ENCODE results near the gene CHL1. TPM values are rescaled to one million over a fixed set of nuclear protein-coding genes. Genes with fewer than 3 reads are reported as not detected.

CHL1 gene
- total and polyA plus RNA-seq, 2 experiments from 2014 or later, result not detected

DNA sequence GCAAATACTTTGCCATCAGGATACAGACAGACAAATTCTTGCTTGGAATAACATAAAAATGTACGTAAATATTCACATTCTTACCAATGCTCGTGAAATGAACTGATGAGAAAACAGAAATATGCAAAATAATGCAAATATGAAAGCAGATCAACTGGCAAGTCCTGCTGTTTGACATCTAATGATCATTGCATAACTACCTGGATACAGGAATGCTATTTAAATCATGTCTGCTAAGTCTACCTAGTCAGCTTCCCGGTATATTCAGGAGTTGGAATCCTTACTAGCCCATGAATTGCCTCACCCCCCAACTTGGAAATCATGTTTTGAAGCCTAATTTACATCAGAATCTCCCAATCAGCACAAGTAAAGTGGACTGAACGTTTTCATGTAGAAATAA lies 230.6 kb downstream of the CHL1 start:
- H4K20me1 ChIP-seq (ENCODE audit: insufficient read depth), result no peaks in the 10 kb centered on the region
- no peaks in the 10 kb centered on the region for H3K9me2 ChIP-seq (ENCODE audit: insufficient read depth)
- in situ Hi-C loops (cut with MboI), result no loop called here
- H2AFZ ChIP-seq, result no peak overlapping the region
- H3K27me3 ChIP-seq (replicated peaks; ENCODE audit: insufficient read depth), result no peaks in the 10 kb centered on the region
- 17 to 18% methylated on average over 4 of the region's 4 CpGs for WGBS, 2 experiments (ENCODE audit: low coverage in 1 of 2, low lambda C conversion rate in 2 of 2, missing lambda C conversion rate in 2 of 2)
- no peak overlapping the region for H3K9ac ChIP-seq
- no peaks in the 10 kb centered on the region for H3K36me3 ChIP-seq (ENCODE audit: low read depth)
- no peaks in the 10 kb centered on the region for H3K4me1 ChIP-seq (ENCODE audit: insufficient read depth)
- no peak for TF ChIP-seq EZH2phosphoT487 (IDR thresholded peaks at IDR 0.05; ENCODE audit: insufficient read depth, low read depth)
- TF ChIP-seq EZH2 (IDR thresholded peaks at IDR 0.05; ENCODE audit: insufficient read depth, poor library complexity, severe bottlenecking), result no peak
- H3F3A ChIP-seq (ENCODE audit: insufficient read depth), result no peaks in the 10 kb centered on the region
- no peak overlapping the region for H3K4me3 ChIP-seq
- no peaks in the 10 kb centered on the region for H3K79me2 ChIP-seq (ENCODE audit: insufficient read depth)
- DNase-seq, result no peak
- no peak overlapping the region for H3K4me2 ChIP-seq (ENCODE audit: unreplicated experiment)
- no peak overlapping the region for H3K27ac ChIP-seq
- no peaks in the 10 kb centered on the region for H3K9me3 ChIP-seq (ENCODE audit: low read depth)

DNA sequence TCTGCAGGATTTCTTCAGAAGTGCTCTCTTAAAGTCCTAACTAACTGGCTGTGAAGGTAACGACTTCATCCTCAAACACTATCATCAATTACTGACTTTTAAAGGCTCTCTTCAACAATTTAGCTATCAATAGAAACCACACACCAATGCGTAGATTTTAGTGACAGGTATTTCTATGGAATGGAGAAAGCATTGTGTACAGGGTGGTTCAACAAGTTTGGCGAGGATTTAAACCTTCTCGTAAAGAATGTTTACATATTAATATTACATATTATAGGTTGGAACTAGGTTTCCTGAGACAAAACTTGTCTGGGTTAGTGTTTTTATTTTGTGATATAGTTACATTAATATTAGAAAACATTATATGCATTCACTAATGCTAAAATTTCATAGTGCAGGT lies 233.6 kb downstream of the CHL1 start:
- Histone ChIP-seq H3K4me2 (ENCODE audit: unreplicated experiment) (no peak overlapping the region), H3K27ac (no peak overlapping the region), H3K79me2 (ENCODE audit: insufficient read depth) (no peaks in the 10 kb centered on the region), H3K36me3 (ENCODE audit: low read depth) (no peaks in the 10 kb centered on the region), H3K4me1 (ENCODE audit: insufficient read depth) (no peaks in the 10 kb centered on the region), H2AFZ (no peak overlapping the region), H4K20me1 (ENCODE audit: insufficient read depth) (no peaks in the 10 kb centered on the region), H3K9me2 (ENCODE audit: insufficient read depth) (no peaks in the 10 kb centered on the region), H3K4me3 (no peak overlapping the region), H3K9ac (no peak overlapping the region), H3K27me3 (replicated peaks; ENCODE audit: insufficient read depth) (no peaks in the 10 kb centered on the region), H3F3A (ENCODE audit: insufficient read depth) (no peaks in the 10 kb centered on the region), H3K9me3 (ENCODE audit: low read depth) (no peaks in the 10 kb centered on the region)
- TF ChIP-seq EZH2phosphoT487 (IDR thresholded peaks at IDR 0.05; ENCODE audit: insufficient read depth, low read depth) (no peak), EZH2 (IDR thresholded peaks at IDR 0.05; ENCODE audit: insufficient read depth, poor library complexity, severe bottlenecking) (no peak)
- in situ Hi-C loops (cut with MboI), result no loop called here
- WGBS, 2 experiments (ENCODE audit: low coverage in 1 of 2, low lambda C conversion rate in 2 of 2, missing lambda C conversion rate in 2 of 2), result 38 to 44% methylated on average over 4 of the region's 4 CpGs
- no peak for DNase-seq

DNA sequence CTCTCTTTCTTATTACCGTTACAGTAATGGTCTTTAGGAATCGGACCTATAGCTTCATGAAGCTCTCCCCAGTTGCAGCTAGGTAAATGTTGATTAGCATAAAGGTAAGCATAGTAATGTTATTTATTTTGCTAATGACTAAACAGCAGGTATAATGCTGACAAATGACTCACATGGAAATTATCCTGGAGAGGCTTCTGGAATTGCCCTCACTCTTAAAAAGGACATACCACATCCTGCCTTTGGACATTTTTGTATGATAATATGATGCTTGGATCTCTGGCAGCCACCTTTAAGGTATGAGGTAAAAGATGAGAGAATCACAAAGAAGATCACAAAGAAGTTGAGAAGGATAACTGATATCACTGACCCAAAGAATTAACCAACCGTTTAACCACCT lies 238.6 kb downstream of the CHL1 start:
- Histone ChIP-seq H3K36me3 (ENCODE audit: low read depth) (no peaks in the 10 kb centered on the region), H3K79me2 (ENCODE audit: insufficient read depth) (no peaks in the 10 kb centered on the region), H3F3A (ENCODE audit: insufficient read depth) (no peaks in the 10 kb centered on the region), H3K9ac (no peak overlapping the region), H3K9me2 (ENCODE audit: insufficient read depth) (no peaks in the 10 kb centered on the region), H3K9me3 (ENCODE audit: low read depth) (no peaks in the 10 kb centered on the region), H2AFZ (no peak overlapping the region), H3K27me3 (replicated peaks; ENCODE audit: insufficient read depth) (no peaks in the 10 kb centered on the region), H3K4me3 (no peak overlapping the region), H4K20me1 (ENCODE audit: insufficient read depth) (no peaks in the 10 kb centered on the region), H3K27ac (no peak overlapping the region), H3K4me1 (ENCODE audit: insufficient read depth) (no peaks in the 10 kb centered on the region), H3K4me2 (ENCODE audit: unreplicated experiment) (no peak overlapping the region)
- no peak for TF ChIP-seq EZH2phosphoT487 (IDR thresholded peaks at IDR 0.05; ENCODE audit: insufficient read depth, low read depth)
- no peak for TF ChIP-seq EZH2 (IDR thresholded peaks at IDR 0.05; ENCODE audit: insufficient read depth, poor library complexity, severe bottlenecking)
- 35 to 47% methylated on average over 3 of the region's 3 CpGs for WGBS, 2 experiments (ENCODE audit: low coverage in 1 of 2, low lambda C conversion rate in 2 of 2, missing lambda C conversion rate in 2 of 2)
- DNase-seq, result no peak
- in situ Hi-C loops (cut with MboI), result no loop called here

DNA sequence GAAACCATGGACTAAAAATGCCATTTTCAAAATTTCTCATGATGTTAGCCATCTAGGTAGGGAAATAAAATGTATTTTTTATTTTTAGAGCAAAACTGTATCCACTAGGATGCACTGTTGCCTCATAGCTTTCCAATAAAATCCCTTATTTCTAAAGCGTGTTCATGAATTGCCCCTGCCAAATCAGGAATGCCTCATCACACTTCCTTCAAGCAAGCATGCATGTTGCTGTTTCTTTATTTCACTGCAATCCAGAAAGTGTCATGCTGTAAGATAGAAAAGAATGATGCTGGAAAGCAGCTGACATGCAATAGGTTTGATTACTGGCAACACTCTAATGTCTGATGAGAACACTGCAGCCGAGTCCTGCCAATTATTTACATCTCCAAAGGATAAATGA lies 239.5 kb downstream of the CHL1 start:
- no peak overlapping the region for H3K4me3 ChIP-seq
- H3K9me2 ChIP-seq (ENCODE audit: insufficient read depth), result no peaks in the 10 kb centered on the region
- H3K9ac ChIP-seq, result no peak overlapping the region
- no peaks in the 10 kb centered on the region for H4K20me1 ChIP-seq (ENCODE audit: insufficient read depth)
- H3K27ac ChIP-seq, result no peak overlapping the region
- no peaks in the 10 kb centered on the region for H3K9me3 ChIP-seq (ENCODE audit: low read depth)
- no peak for TF ChIP-seq EZH2phosphoT487 (IDR thresholded peaks at IDR 0.05; ENCODE audit: insufficient read depth, low read depth)
- TF ChIP-seq EZH2 (IDR thresholded peaks at IDR 0.05; ENCODE audit: insufficient read depth, poor library complexity, severe bottlenecking), result no peak
- no peak for DNase-seq
- no peaks in the 10 kb centered on the region for H3K79me2 ChIP-seq (ENCODE audit: insufficient read depth)
- no peak overlapping the region for H3K4me2 ChIP-seq (ENCODE audit: unreplicated experiment)
- in situ Hi-C loops (cut with MboI), result no loop called here
- no peak overlapping the region for H2AFZ ChIP-seq
- no peaks in the 10 kb centered on the region for H3K36me3 ChIP-seq (ENCODE audit: low read depth)
- WGBS, 2 experiments (ENCODE audit: low coverage in 1 of 2, low lambda C conversion rate in 2 of 2, missing lambda C conversion rate in 2 of 2), result 0% methylated on average over 2 of the region's 2 CpGs
- H3F3A ChIP-seq (ENCODE audit: insufficient read depth), result no peaks in the 10 kb centered on the region
- H3K4me1 ChIP-seq (ENCODE audit: insufficient read depth), result no peaks in the 10 kb centered on the region
- H3K27me3 ChIP-seq (replicated peaks; ENCODE audit: insufficient read depth), result no peaks in the 10 kb centered on the region

DNA sequence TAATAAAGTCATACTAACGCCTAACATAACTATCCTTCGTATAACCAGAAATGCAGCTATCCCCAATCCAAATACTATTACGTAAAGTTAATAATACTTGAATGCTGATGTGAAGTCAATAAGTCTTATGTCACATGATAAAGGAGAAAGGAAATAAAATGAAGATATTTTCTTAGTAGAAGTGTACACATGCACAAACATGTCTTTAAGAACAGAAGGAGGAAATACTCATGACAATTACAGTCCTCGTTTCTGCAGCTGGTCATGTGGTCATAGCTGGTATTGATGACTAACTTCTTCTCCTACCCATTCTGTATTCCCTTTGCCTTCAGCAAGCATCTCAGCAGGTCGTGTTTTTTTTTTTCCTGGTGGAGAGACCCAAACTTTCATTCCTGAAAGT lies 244.3 kb downstream of the CHL1 start:
- DNase-seq, result no peak
- no peak overlapping the region for H3K9ac ChIP-seq
- no peaks in the 10 kb centered on the region for H4K20me1 ChIP-seq (ENCODE audit: insufficient read depth)
- H3K9me3 ChIP-seq (ENCODE audit: low read depth), result no peaks in the 10 kb centered on the region
- H3K27me3 ChIP-seq (replicated peaks; ENCODE audit: insufficient read depth), result no peaks in the 10 kb centered on the region
- H3K4me1 ChIP-seq (ENCODE audit: insufficient read depth), result no peaks in the 10 kb centered on the region
- no peaks in the 10 kb centered on the region for H3K36me3 ChIP-seq (ENCODE audit: low read depth)
- no peak overlapping the region for H3K27ac ChIP-seq
- TF ChIP-seq EZH2 (IDR thresholded peaks at IDR 0.05; ENCODE audit: insufficient read depth, poor library complexity, severe bottlenecking) (no peak), EZH2phosphoT487 (IDR thresholded peaks at IDR 0.05; ENCODE audit: insufficient read depth, low read depth) (no peak)
- H3K4me2 ChIP-seq (ENCODE audit: unreplicated experiment), result no peak overlapping the region
- in situ Hi-C loops (cut with MboI), result no loop called here
- no peaks in the 10 kb centered on the region for H3F3A ChIP-seq (ENCODE audit: insufficient read depth)
- no peaks in the 10 kb centered on the region for H3K79me2 ChIP-seq (ENCODE audit: insufficient read depth)
- whole genome bisulfite sequencing, 2 experiments (ENCODE audit: low coverage in 1 of 2, low lambda C conversion rate in 2 of 2, missing lambda C conversion rate in 2 of 2), result 28 to 40% methylated on average over 5 of the region's 5 CpGs
- H3K4me3 ChIP-seq, result no peak overlapping the region
- no peaks in the 10 kb centered on the region for H3K9me2 ChIP-seq (ENCODE audit: insufficient read depth)
- H2AFZ ChIP-seq, result no peak overlapping the region
